Astrocyte (in vitro differentiated cells and primary cell): ENCODE results near the gene KATNB1. TPM values are rescaled to one million over a fixed set of nuclear protein-coding genes. Genes with fewer than 3 reads are reported as not detected.

Source experiments
- DNase-seq: peaks from one replicate; pipeline ENCODE4 v3.0.0-alpha.2; 2010; ENCODE audit warnings: low read depth
- FAIRE-seq: peaks from 2 replicates; lab custom pipeline; 2011; peaks lifted over from hg19 to GRCh38; lab: Jason Lieb, UNC
- H2AFZ ChIP-seq: 2 replicates; pipeline ENCODE4 v1.6.0; 2012; ENCODE audit warnings: low read depth, low read length, inconsistent platforms
- H3K27ac ChIP-seq: 2 replicates; pipeline ENCODE4 v1.5.1; 2011; ENCODE audit warnings: low read depth, low read length, inconsistent platforms
- H3K27me3 ChIP-seq: 2 replicates; pipeline ENCODE4 v1.6.0; 2011; ENCODE audit warnings: low read length, inconsistent platforms; ENCODE audit not compliant: insufficient read depth
- H3K36me3 ChIP-seq: 2 replicates; pipeline ENCODE4 v1.5.1; 2011; ENCODE audit warnings: low read length, inconsistent platforms; ENCODE audit not compliant: insufficient read depth
- H3K4me1 ChIP-seq: 2 replicates; pipeline ENCODE4 v1.5.1; 2011; ENCODE audit warnings: low read length, inconsistent platforms; ENCODE audit not compliant: insufficient read depth
- H3K4me2 ChIP-seq: 2 replicates; pipeline ENCODE4 v1.6.0; 2012; ENCODE audit warnings: low read length, inconsistent platforms
- H3K4me3 ChIP-seq: 2 replicates; pipeline ENCODE4 v1.5.1; 2011; ENCODE audit warnings: low read depth, mild to moderate bottlenecking, low read length, inconsistent platforms; ENCODE audit not compliant: insufficient read depth
- H3K79me2 ChIP-seq: 2 replicates; pipeline ENCODE4 v1.6.0; 2012; ENCODE audit warnings: mild to moderate bottlenecking, low read length, inconsistent platforms; ENCODE audit not compliant: insufficient read depth
- H3K9ac ChIP-seq: 2 replicates; pipeline ENCODE4 v1.6.0; 2012; ENCODE audit warnings: mild to moderate bottlenecking, low read length, inconsistent platforms
- H3K9me3 ChIP-seq: 2 replicates; pipeline ENCODE4 v1.5.1; 2012; ENCODE audit warnings: low read depth, mild to moderate bottlenecking, low read length, inconsistent platforms; ENCODE audit not compliant: insufficient read depth
- H4K20me1 ChIP-seq: 2 replicates; pipeline ENCODE4 v1.6.0; 2012; ENCODE audit warnings: low read length, inconsistent platforms; ENCODE audit not compliant: insufficient read depth
- H3K27ac Mint-ChIP-seq: one replicate; pipeline ENCODE4 v1.8.0; 2021; ENCODE audit warnings: mild to moderate bottlenecking, mixed read lengths; ENCODE audit not compliant: unreplicated experiment
- H3K27me3 Mint-ChIP-seq: one replicate; pipeline ENCODE4 v1.8.0; 2021; ENCODE audit warnings: low read depth, mixed read lengths; ENCODE audit not compliant: unreplicated experiment
- H3K36me3 Mint-ChIP-seq: one replicate; pipeline ENCODE4 v1.8.0; 2021; ENCODE audit warnings: low read depth, mixed read lengths; ENCODE audit not compliant: unreplicated experiment
- H3K4me1 Mint-ChIP-seq: one replicate; pipeline ENCODE4 v1.8.0; 2021; ENCODE audit warnings: low read depth, mixed read lengths; ENCODE audit not compliant: unreplicated experiment
- H3K4me3 Mint-ChIP-seq: one replicate; pipeline ENCODE4 v1.8.0; 2021; ENCODE audit warnings: mild to moderate bottlenecking, moderate library complexity, mixed read lengths; ENCODE audit not compliant: unreplicated experiment
- H3K9me3 Mint-ChIP-seq: one replicate; pipeline ENCODE4 v1.8.0; 2021; ENCODE audit warnings: mild to moderate bottlenecking, mixed read lengths; ENCODE audit not compliant: unreplicated experiment
- CTCF ChIP-seq: IDR thresholded peaks from 2 replicates; pipeline ENCODE4 v1.5.1; 2011; ENCODE audit warnings: low read depth, mild to moderate bottlenecking, inconsistent platforms, low read length, moderate library complexity; ENCODE audit not compliant: insufficient read depth
- EZH2 ChIP-seq: IDR thresholded peaks from 2 replicates; pipeline ENCODE4 v1.6.1; 2012; ENCODE audit warnings: mild to moderate bottlenecking, low read length, inconsistent platforms; ENCODE audit not compliant: insufficient read depth
- total RNA-seq: library from RNA; stranded (reverse); gene quantifications from 2 replicates; pipeline ENCODE4 v1.2.1, GENCODE V29; 2021

Gene KATNB1
- total RNA-seq, 1 donor from 2014 or later, result 28.6 TPM

- Histone ChIP-seq H2AFZ (no peak overlapping the region), H3K36me3 (no peaks in the 10 kb centered on the region), H3K4me1 (no peaks in the 10 kb centered on the region), H3K4me3 (no peak overlapping the region), H3K9me3 (no peaks in the 10 kb centered on the region), H3K4me2 (no peak overlapping the region), H3K9ac (no peak overlapping the region), H3K27me3 (no peaks in the 10 kb centered on the region), H4K20me1 (peaks cover 19% of the 10 kb centered on the region), H3K79me2 (no peaks in the 10 kb centered on the region), H3K27ac (no peak overlapping the region)
- Mint-ChIP-seq H3K9me3 (no peaks in the 10 kb centered on the region), H3K27ac (peak overlapping the region; percentile 34), H3K4me1 (peaks cover 2% of the 10 kb centered on the region), H3K27me3 (no peaks in the 10 kb centered on the region), H3K36me3 (peaks cover 15% of the 10 kb centered on the region), H3K4me3 (no peak overlapping the region)
- TF ChIP-seq CTCF, result no peak
- no peak for TF ChIP-seq EZH2
- DNase-seq (no peak), FAIRE-seq (no peak)
Observed at GRCh38 chr16:57753448-57754353, 18.1 kb downstream of the KATNB1 start.

GRCh38 chr16:57754354-57755060 is 18.9 kb downstream of the KATNB1 start:
- Histone ChIP-seq H3K4me3 (no peak overlapping the region), H3K9ac (no peak overlapping the region), H3K27ac (no peak overlapping the region), H3K9me3 (no peaks in the 10 kb centered on the region), H4K20me1 (peaks cover 19% of the 10 kb centered on the region), H3K36me3 (no peaks in the 10 kb centered on the region), H3K4me2 (no peak overlapping the region), H3K79me2 (no peaks in the 10 kb centered on the region), H2AFZ (no peak overlapping the region), H3K4me1 (no peaks in the 10 kb centered on the region), H3K27me3 (no peaks in the 10 kb centered on the region)
- Mint-ChIP-seq H3K27ac (peak overlapping the region; percentile 34), H3K4me1 (peaks cover 2% of the 10 kb centered on the region), H3K9me3 (no peaks in the 10 kb centered on the region), H3K4me3 (no peak overlapping the region), H3K36me3 (peaks cover 8% of the 10 kb centered on the region), H3K27me3 (no peaks in the 10 kb centered on the region)
- TF ChIP-seq EZH2 (no peak), CTCF (no peak)
- no peak for FAIRE-seq
- DNase-seq, result no peak
